Measurements from ENCODE around the gene GREB1.

GREB1 gene

GRCh38 chr2:11582862-11583752 is 49.3 kb downstream of the GREB1 start:
- TF ChIP-seq RAD21 (IDR thresholded peaks at IDR 0.05; ENCODE audit: low read depth) (peak; percentile 88), USF1 (IDR thresholded peaks at IDR 0.05) (no peak)

GRCh38 chr2:11583840-11584524 is 50.1 kb downstream of the GREB1 start:
- TF ChIP-seq RAD21 (IDR thresholded peaks at IDR 0.05; ENCODE audit: low read depth) (peak; percentile 98), CREB1 (IDR thresholded peaks at IDR 0.05; ENCODE audit: low read depth) (no peak), EGR1 (IDR thresholded peaks at IDR 0.05) (peak; percentile 60)

- TF ChIP-seq NFIC (IDR thresholded peaks at IDR 0.05), result no peak
- no peak for TF ChIP-seq REST (IDR thresholded peaks at IDR 0.05; ENCODE audit: low read depth)
- TF ChIP-seq USF1 (IDR thresholded peaks at IDR 0.05), result no peak
- no peak for TF ChIP-seq CEBPB (IDR thresholded peaks at IDR 0.05)
- TF ChIP-seq TEAD4 (IDR thresholded peaks at IDR 0.05), result no peak
- no peak for TF ChIP-seq RAD21 (IDR thresholded peaks at IDR 0.05; ENCODE audit: low read depth)
- TF ChIP-seq EGR1 (IDR thresholded peaks at IDR 0.05), result no peak
- TF ChIP-seq YY1 (IDR thresholded peaks at IDR 0.05; ENCODE audit: low read depth), result no peak
- TF ChIP-seq ZBTB7A (IDR thresholded peaks at IDR 0.05; ENCODE audit: low read depth), result no peak
These were observed 50.7 kb downstream of the GREB1 start for GRCh38 chr2:11584525-11585056.

GRCh38 chr2:11585071-11585470 is 51.2 kb downstream of the GREB1 start:
- TF ChIP-seq EP300 (IDR thresholded peaks at IDR 0.05; ENCODE audit: borderline replicate concordance), result no peak

- no peak for TF ChIP-seq MAX (IDR thresholded peaks at IDR 0.05)
- TF ChIP-seq RAD21 (IDR thresholded peaks at IDR 0.05; ENCODE audit: low read depth), result no peak
- no peak for TF ChIP-seq FOXM1 (IDR thresholded peaks at IDR 0.05; ENCODE audit: borderline replicate concordance, low read depth)
- no peak for TF ChIP-seq TEAD4 (IDR thresholded peaks at IDR 0.05)
- no peak for TF ChIP-seq TAF1 (IDR thresholded peaks at IDR 0.05; ENCODE audit: low read depth)
- TF ChIP-seq USF1 (IDR thresholded peaks at IDR 0.05), result no peak
- no peak for TF ChIP-seq ZBTB7A (IDR thresholded peaks at IDR 0.05; ENCODE audit: low read depth)
- no peak for TF ChIP-seq EP300 (IDR thresholded peaks at IDR 0.05; ENCODE audit: borderline replicate concordance)
These were observed 54.6 kb downstream of the GREB1 start for GRCh38 chr2:11588228-11589110.

GRCh38 chr2:11589316-11589940 is 55.6 kb downstream of the GREB1 start:
- TF ChIP-seq TAF1 (IDR thresholded peaks at IDR 0.05; ENCODE audit: low read depth) (no peak), MAX (IDR thresholded peaks at IDR 0.05) (no peak), CREB1 (IDR thresholded peaks at IDR 0.05; ENCODE audit: low read depth) (no peak), NFIC (IDR thresholded peaks at IDR 0.05) (no peak), RAD21 (IDR thresholded peaks at IDR 0.05; ENCODE audit: low read depth) (peak; percentile 40), TCF12 (IDR thresholded peaks at IDR 0.05; ENCODE audit: low read depth) (no peak)

- TF ChIP-seq RAD21 (IDR thresholded peaks at IDR 0.05; ENCODE audit: low read depth), result no peak
- TF ChIP-seq MAX (IDR thresholded peaks at IDR 0.05), result no peak
- no peak for TF ChIP-seq ZBTB7A (IDR thresholded peaks at IDR 0.05; ENCODE audit: low read depth)
- TF ChIP-seq TAF1 (IDR thresholded peaks at IDR 0.05; ENCODE audit: low read depth), result no peak
- TF ChIP-seq YY1 (IDR thresholded peaks at IDR 0.05; ENCODE audit: low read depth), result no peak
- TF ChIP-seq CREB1 (IDR thresholded peaks at IDR 0.05; ENCODE audit: low read depth), result no peak
- no peak for TF ChIP-seq USF1 (IDR thresholded peaks at IDR 0.05)
- TF ChIP-seq FOXM1 (IDR thresholded peaks at IDR 0.05; ENCODE audit: borderline replicate concordance, low read depth), result no peak
- no peak for TF ChIP-seq NFIC (IDR thresholded peaks at IDR 0.05)
- TF ChIP-seq TEAD4 (IDR thresholded peaks at IDR 0.05), result no peak
- no peak for TF ChIP-seq EP300 (IDR thresholded peaks at IDR 0.05; ENCODE audit: borderline replicate concordance)
- no peak for TF ChIP-seq REST (IDR thresholded peaks at IDR 0.05; ENCODE audit: low read depth)
- TF ChIP-seq EGR1 (IDR thresholded peaks at IDR 0.05), result no peak
These were observed 56.3 kb downstream of the GREB1 start for GRCh38 chr2:11590193-11590592.
